Right atrium auricular region (tissue), 2 donors: Measurements from ENCODE around the gene FBXL19. TPM values are rescaled to one million over a fixed set of nuclear protein-coding genes. Genes with fewer than 3 reads are reported as not detected.

Experiments used
- DNase-seq: peaks from one replicate; pipeline ENCODE4 v3.0.0-alpha.2; 2019; ENCODE audit warnings: low spot score
- H3K27ac ChIP-seq, 2 donors: fragments of 200-600 bp; sonication (generic); 1 replicate in 1 of 2; 2 replicates in 1 of 2; pipeline ENCODE4 v1.5.1; 2016 to 2019
- H3K27me3 ChIP-seq, 2 donors: fragments of 200-600 bp; sonication (generic); one replicate each; pipeline versions ENCODE4 v1.5.1 to v1.6.0; 2017 to 2019
- H3K36me3 ChIP-seq: fragments of 200-600 bp; sonication (generic); one replicate; pipeline ENCODE4 v1.5.1; 2016
- H3K4me1 ChIP-seq, 2 donors: fragments of 200-600 bp; sonication (generic); one replicate each; pipeline versions ENCODE4 v1.5.1 to v1.6.0; 2017 to 2019
- H3K4me3 ChIP-seq, 2 donors: fragments of 200-600 bp; sonication (generic); 1 replicate in 1 of 2; 2 replicates in 1 of 2; pipeline ENCODE4 v1.5.1; 2017 to 2019; ENCODE audit warnings: mild to moderate bottlenecking in 1 of 2, moderate library complexity in 1 of 2
- H3K9me3 ChIP-seq, 2 donors: fragments of 200-600 bp; sonication (generic); one replicate each; pipeline ENCODE4 v1.5.1; 2019
- total RNA-seq, 2 donors: library from RNA; depleted of rRNA; stranded (reverse); fragments of >200 nt; gene quantifications; one replicate each; pipeline ENCODE4 v1.1.0, GENCODE V29; 2016
- TF ChIP-seq, protein P1 (sequence below), 2 donors: fragments of 200-600 bp; sonication (generic); IDR thresholded peaks; one replicate each; pipeline ENCODE4 v1.5.1; 2019; ENCODE audit warnings: antibody characterized with exemption in 2 of 2

Gene FBXL19, protein sequence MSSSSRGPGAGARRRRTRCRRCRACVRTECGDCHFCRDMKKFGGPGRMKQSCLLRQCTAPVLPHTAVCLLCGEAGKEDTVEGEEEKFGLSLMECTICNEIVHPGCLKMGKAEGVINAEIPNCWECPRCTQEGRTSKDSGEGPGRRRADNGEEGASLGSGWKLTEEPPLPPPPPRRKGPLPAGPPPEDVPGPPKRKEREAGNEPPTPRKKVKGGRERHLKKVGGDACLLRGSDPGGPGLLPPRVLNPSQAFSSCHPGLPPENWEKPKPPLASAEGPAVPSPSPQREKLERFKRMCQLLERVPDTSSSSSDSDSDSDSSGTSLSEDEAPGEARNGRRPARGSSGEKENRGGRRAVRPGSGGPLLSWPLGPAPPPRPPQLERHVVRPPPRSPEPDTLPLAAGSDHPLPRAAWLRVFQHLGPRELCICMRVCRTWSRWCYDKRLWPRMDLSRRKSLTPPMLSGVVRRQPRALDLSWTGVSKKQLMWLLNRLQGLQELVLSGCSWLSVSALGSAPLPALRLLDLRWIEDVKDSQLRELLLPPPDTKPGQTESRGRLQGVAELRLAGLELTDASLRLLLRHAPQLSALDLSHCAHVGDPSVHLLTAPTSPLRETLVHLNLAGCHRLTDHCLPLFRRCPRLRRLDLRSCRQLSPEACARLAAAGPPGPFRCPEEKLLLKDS
- 1 to 10 TPM; 5.7 to 7.9 TPM for total RNA-seq

DNA sequence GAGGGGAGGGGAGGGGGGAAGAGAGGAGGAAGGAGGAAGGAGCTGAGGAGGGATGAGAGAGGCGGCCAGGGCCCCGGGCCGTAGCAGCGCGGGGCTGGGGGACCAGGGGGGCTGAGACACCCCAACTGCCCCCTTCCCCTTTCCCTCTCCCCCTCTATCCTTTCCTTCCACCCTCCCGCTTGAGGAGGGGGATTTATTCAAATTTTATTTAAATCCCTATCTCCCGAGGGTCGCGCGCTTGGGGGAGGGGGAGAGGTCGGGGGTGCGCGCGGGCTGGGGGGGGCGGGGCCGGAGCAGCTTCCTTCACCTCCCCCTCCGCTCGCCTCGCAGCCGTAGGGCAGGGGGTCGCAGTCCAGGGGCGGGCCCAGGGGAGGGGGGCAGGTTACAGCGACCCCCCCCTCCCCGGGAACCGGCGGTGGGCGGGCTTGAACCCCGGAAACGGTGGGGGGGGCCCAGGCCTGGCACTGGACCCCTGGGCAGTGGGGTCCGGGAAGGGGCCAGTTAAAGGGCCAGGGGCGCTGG, at the start of gene FBXL19:
Gene FBXL19 (plus strand): TSS at position 19 of the 522 bp plus-strand sequence. CDS start 2,183 bp downstream, outside the sequence.
- Histone ChIP-seq H3K27me3 (no peaks in the 10 kb centered on the region), H3K36me3 (no peaks in the 10 kb centered on the region), H3K27ac (peak within 1 kb of the TSS; percentile 94 to 96), H3K4me1 (peaks cover 0 to 32% of the 10 kb centered on the region in 2 donors), H3K4me3 (peak within 1 kb of the TSS; percentile 85 to 86), H3K9me3 (no peaks in the 10 kb centered on the region)
- DNase-seq: no peak
- TF ChIP-seq, protein P1, sequence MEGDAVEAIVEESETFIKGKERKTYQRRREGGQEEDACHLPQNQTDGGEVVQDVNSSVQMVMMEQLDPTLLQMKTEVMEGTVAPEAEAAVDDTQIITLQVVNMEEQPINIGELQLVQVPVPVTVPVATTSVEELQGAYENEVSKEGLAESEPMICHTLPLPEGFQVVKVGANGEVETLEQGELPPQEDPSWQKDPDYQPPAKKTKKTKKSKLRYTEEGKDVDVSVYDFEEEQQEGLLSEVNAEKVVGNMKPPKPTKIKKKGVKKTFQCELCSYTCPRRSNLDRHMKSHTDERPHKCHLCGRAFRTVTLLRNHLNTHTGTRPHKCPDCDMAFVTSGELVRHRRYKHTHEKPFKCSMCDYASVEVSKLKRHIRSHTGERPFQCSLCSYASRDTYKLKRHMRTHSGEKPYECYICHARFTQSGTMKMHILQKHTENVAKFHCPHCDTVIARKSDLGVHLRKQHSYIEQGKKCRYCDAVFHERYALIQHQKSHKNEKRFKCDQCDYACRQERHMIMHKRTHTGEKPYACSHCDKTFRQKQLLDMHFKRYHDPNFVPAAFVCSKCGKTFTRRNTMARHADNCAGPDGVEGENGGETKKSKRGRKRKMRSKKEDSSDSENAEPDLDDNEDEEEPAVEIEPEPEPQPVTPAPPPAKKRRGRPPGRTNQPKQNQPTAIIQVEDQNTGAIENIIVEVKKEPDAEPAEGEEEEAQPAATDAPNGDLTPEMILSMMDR (IDR thresholded peaks at IDR 0.05): no peak

DNA sequence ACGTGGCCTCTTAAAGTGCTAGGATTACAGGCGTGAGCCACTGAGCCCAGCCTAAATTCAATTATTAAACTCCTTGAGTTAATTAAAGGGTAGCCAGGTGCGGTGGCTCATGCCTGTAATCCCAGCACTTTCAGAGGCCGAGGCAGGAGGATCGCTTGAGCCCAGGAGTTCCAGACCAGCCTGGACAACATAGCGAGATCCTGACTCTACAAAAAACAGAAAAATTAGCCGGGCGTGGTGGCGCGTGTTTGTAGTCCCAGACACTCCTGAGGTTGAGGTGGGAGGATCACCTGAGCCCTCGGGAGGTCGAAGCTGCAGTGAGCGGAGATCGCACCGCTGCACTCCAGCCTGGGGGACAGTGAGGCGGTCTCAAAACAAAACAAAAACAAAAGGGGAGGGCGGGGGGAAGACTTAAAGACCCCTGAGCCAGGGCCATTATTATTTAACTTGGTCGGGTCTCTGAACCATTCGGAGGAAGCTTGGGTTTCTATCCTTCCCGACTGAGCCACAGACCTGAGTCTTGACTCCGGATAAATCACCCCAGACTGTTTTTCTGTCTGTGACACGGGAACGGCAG, 49.0 kb upstream of the FBXL19 start:
- Histone ChIP-seq H3K27me3 (no peaks in the 10 kb centered on the region), H3K36me3 (no peaks in the 10 kb centered on the region), H3K4me3 (peak overlapping the region; percentile 78 to 90), H3K27ac (peak overlapping the region; percentile 93 to 94), H3K4me1 (peaks cover 0 to 24% of the 10 kb centered on the region in 2 donors), H3K9me3 (no peaks in the 10 kb centered on the region)
- TF ChIP-seq, protein P1 (IDR thresholded peaks at IDR 0.05): no peak
- no peak for DNase-seq

DNA sequence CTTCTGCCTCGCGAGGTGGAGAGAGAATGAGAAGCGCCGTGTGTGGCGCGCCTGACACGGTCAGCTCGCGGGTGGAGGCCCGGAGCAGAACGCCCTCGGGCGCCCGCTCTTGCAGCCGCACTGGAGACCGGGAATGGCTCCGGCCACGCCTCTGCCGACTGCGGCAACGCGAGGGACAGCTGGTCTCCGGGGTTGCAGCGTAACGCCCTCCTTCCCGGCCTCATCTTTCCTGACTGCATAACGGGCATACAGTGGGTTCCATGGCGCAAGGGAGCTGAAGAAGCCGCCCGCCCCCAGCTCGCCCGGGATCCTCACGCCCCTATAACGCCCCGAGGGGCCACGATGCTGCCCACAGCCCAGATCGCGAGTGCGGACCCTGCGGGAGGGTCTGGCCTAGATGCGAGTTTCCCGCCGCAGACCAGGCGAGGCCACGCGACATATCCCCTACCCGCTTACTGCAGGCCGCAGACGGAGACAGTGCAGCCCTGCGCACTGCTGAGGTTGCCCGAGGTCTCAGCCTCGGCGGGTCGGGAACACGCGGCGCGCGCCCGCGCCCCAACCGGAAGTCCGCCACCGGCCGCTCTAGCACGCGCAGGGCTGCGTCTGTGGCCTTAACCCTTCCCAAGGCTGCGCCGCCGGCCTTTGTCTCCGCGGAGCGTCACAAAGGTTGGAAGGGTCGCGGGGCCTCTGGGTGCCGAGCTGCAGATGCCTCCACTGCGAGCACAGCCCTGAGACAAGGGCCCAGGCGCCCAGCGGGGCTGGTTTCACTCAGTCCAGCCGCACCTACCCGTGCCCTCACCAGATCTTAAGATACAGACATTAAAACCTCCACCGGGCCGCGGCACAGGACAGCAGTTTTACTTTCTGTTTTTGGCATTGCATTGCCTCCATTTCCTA, 48.3 kb upstream of the FBXL19 start:
- DNase-seq: peak; percentile 86
- TF ChIP-seq, protein P1 (IDR thresholded peaks at IDR 0.05): peak in 1 of 2 donors; percentile 9
- Histone ChIP-seq H3K4me3 (peak overlapping the region; percentile 78 to 90), H3K4me1 (peaks cover 0 to 24% of the 10 kb centered on the region in 2 donors), H3K27ac (peak overlapping the region; percentile 93 to 94), H3K36me3 (no peaks in the 10 kb centered on the region), H3K27me3 (no peaks in the 10 kb centered on the region), H3K9me3 (no peaks in the 10 kb centered on the region)

DNA sequence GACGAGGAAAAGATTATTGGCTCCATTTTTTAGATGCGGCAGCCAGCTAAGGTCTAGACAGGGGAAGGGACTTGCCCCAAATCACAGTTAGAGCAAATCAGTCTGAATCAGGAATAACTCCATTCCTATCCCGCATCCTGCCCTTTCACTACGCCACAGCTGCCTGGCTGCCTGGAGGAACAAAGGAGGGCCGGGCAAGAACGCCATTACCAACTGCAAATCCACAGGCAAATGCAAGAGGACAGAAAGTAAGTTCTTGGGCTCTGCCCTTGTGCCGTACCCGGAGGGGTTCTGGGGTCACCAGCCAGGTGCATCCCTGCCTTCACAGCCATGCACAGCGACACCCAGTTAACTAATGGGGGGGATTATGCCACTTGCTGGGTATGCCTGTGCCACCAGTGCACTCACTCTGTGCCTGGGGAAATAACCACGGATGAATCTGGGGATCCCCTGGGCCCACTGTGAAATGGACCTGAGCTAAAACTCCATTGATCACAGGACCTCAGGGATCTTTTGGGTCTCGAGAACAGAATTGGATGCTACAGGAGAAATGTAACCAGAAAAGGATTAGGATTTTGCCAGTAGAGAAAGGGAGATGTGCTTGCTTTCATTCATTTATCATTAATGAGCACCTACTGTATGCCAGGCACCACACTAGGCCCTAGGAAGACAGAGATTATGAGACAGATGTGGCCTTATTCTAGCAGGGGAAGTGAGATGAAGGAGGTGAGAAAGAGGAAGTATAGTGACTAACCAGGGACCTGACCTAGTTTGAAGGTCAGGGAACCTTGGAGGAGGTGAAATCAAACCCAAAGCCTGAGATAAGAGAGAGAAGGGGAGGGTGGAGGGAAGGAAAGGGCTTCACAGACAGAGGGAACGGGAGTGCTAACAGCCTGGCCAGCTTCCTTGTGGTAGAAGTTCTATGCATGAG, 47.2 kb upstream of the FBXL19 start:
- Histone ChIP-seq H3K36me3 (no peaks in the 10 kb centered on the region), H3K27me3 (no peaks in the 10 kb centered on the region), H3K9me3 (no peaks in the 10 kb centered on the region), H3K4me3 (peak overlapping the region; percentile 78 to 90), H3K27ac (peak overlapping the region; percentile 93 to 94), H3K4me1 (peaks cover 0 to 24% of the 10 kb centered on the region in 2 donors)
- TF ChIP-seq, protein P1 (IDR thresholded peaks at IDR 0.05): no peak
- DNase-seq: no peak
